ENCODE measurements around the gene SLC7A1. TPM values are rescaled to one million over a fixed set of nuclear protein-coding genes. Genes with fewer than 3 reads are reported as not detected.

The SLC7A1 gene
- total RNA-seq, 1 donor from 2014 or later, result 20.0 TPM

DNA sequence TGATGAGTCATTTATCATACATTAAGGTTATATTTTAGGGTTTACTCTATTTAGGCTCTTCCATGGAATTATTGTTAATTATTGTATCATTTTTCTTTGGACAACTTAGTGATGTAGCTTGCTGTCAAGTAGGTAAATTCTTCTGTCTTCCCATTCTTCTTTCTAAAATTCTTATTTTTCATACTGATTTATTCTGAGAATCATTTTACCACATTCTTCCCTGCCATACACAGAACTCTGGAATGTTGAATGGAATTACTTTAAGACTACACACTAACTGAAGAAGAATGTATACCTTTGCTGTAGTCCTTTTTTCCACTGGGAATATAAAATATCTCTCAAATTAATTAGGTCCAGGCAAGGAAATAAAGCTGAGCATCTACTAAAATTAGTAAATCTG is 24.5 kb upstream of the SLC7A1 start:
- Mint-ChIP-seq H3K27me3 (ENCODE audit: low read depth) (no peaks in the 10 kb centered on the region), H3K27ac (no peak overlapping the region), H3K4me3 (no peak overlapping the region), H3K4me1 (peaks cover 6% of the 10 kb centered on the region), H3K36me3 (peaks cover 3% of the 10 kb centered on the region), H3K9me3 (peaks cover 40% of the 10 kb centered on the region)
- no peak for DNase-seq (ENCODE audit: low spot score in 2 of 2, unreplicated experiment in 2 of 2)
- TF ChIP-seq, protein P1, sequence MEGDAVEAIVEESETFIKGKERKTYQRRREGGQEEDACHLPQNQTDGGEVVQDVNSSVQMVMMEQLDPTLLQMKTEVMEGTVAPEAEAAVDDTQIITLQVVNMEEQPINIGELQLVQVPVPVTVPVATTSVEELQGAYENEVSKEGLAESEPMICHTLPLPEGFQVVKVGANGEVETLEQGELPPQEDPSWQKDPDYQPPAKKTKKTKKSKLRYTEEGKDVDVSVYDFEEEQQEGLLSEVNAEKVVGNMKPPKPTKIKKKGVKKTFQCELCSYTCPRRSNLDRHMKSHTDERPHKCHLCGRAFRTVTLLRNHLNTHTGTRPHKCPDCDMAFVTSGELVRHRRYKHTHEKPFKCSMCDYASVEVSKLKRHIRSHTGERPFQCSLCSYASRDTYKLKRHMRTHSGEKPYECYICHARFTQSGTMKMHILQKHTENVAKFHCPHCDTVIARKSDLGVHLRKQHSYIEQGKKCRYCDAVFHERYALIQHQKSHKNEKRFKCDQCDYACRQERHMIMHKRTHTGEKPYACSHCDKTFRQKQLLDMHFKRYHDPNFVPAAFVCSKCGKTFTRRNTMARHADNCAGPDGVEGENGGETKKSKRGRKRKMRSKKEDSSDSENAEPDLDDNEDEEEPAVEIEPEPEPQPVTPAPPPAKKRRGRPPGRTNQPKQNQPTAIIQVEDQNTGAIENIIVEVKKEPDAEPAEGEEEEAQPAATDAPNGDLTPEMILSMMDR (IDR thresholded peaks at IDR 0.05; ENCODE audit: unreplicated experiment), result no peak

DNA sequence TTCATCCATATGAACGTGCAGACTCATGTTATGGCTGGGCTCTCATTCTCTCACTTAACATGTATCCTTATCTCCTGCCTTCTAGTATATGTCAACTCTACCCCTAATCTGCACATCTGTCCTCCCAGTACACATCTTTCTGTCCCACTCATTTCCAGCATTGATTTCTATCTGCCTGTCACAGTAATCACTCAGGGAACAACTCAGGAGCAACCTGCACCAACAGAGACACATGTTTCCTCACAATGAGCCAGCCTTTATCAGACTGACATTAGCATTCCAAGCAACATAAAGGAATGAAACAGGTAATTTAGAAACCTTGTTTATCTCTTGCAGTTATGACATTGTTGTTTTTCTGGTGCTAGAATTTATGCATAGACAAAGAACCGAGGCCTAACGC is 17.6 kb upstream of the SLC7A1 start:
- H3K27me3 Mint-ChIP-seq (ENCODE audit: low read depth), result peaks cover 24% of the 10 kb centered on the region
- no peak for DNase-seq (ENCODE audit: low spot score in 2 of 2, unreplicated experiment in 2 of 2)
- no peaks in the 10 kb centered on the region for H3K4me1 Mint-ChIP-seq
- no peak overlapping the region for H3K27ac Mint-ChIP-seq
- peaks cover 2% of the 10 kb centered on the region for H3K36me3 Mint-ChIP-seq
- no peak overlapping the region for H3K4me3 Mint-ChIP-seq
- peaks cover 32% of the 10 kb centered on the region for H3K9me3 Mint-ChIP-seq
- TF ChIP-seq, protein P1 (IDR thresholded peaks at IDR 0.05; ENCODE audit: unreplicated experiment), result no peak

DNA sequence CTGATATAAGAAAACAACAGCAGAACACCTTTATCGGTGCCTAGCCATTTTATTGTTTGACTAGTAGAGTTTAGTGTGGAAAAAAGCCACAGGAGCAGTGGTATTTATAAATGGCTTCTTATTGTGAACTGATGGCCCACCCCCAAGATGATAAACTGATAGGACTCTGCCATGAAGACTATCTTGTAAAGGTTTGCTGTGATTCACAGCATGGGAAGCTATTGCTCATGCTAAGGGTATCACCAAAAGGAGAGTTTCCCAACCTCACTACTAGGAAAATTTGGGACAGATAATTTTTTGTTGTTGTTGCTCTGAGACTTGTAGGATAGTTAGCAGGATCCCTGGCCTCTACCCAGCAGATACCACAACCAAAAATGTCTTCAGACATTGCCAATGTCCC is 12.0 kb upstream of the SLC7A1 start:
- H3K36me3 Mint-ChIP-seq, result no peaks in the 10 kb centered on the region
- no peak overlapping the region for H3K4me3 Mint-ChIP-seq
- no peak for DNase-seq (ENCODE audit: low spot score in 2 of 2, unreplicated experiment in 2 of 2)
- peaks cover 33% of the 10 kb centered on the region for H3K27me3 Mint-ChIP-seq (ENCODE audit: low read depth)
- H3K4me1 Mint-ChIP-seq, result no peaks in the 10 kb centered on the region
- TF ChIP-seq, protein P1 (IDR thresholded peaks at IDR 0.05; ENCODE audit: unreplicated experiment), result no peak
- no peak overlapping the region for H3K27ac Mint-ChIP-seq
- H3K9me3 Mint-ChIP-seq, result no peaks in the 10 kb centered on the region

DNA sequence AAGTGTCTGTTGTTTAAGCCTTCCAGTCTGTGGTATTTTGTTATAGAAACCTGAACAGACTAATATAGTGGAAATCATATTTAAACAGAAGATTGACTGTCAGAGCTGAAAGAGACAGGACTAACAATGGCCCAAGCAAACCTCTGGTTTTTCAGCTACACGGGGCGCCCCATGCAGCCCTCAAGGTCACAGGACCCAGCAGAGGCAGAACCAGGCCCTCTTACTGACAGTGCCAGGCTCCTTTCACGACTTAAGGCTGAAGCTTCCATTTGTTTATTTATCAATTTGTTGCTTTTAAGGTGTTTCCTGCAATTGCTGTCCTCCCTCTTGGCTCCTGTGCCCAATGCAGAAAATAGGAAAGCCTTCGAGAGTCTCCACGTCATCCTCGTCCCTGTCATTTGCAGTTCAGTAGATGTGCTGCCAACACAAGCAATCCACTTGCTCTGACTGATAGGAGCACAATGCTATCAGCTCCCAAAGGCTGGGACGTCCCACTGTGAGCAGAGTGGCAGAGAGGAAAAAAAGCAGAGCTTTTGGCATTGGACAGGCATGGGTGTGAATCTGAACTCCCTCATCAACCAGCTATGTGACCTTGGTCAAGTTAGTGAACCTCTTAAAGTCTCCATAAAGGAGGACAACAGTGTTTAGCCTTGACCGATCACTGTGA is 10.5 kb upstream of the SLC7A1 start:
- Mint-ChIP-seq H3K27me3 (ENCODE audit: low read depth) (peaks cover 25% of the 10 kb centered on the region), H3K9me3 (no peaks in the 10 kb centered on the region), H3K4me3 (no peak overlapping the region), H3K27ac (no peak overlapping the region), H3K36me3 (no peaks in the 10 kb centered on the region), H3K4me1 (no peaks in the 10 kb centered on the region)
- no peak for DNase-seq (ENCODE audit: low spot score in 2 of 2, unreplicated experiment in 2 of 2)
- TF ChIP-seq, protein P1 (IDR thresholded peaks at IDR 0.05; ENCODE audit: unreplicated experiment), result no peak

DNA sequence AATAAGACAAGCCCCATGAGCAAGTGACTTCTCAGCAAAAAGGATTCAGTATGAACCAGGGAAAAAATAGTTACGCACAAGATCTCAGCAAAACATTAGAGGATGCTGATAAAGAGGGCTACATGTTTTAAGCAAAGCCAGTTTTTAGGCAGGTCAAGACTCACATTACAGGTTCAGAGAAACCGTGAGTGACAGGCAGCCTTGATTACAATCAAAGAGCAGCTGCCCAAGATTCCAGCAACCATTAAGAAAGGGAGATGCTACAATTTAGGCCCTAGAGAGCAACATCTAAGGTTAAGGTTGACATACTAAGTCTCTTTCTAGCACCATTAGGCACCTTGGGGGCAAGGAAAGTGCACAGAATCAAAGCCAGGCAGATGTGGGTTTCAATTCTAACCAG is 2.8 kb upstream of the SLC7A1 start:
- Mint-ChIP-seq H3K4me3 (no peak overlapping the region), H3K27ac (no peak overlapping the region), H3K9me3 (no peaks in the 10 kb centered on the region), H3K27me3 (ENCODE audit: low read depth) (peaks cover 28% of the 10 kb centered on the region), H3K4me1 (peaks cover 8% of the 10 kb centered on the region), H3K36me3 (no peaks in the 10 kb centered on the region)
- no peak for DNase-seq (ENCODE audit: low spot score in 2 of 2, unreplicated experiment in 2 of 2)
- TF ChIP-seq, protein P1 (IDR thresholded peaks at IDR 0.05; ENCODE audit: unreplicated experiment), result no peak
